Measurements from ENCODE around the gene IL32.
"Not testable (repeated sequence)": the region's sequence is repeated elsewhere in the genome, so short reads cannot be mapped to it uniquely, and the experiment has no call there.

Gene IL32

DNA sequence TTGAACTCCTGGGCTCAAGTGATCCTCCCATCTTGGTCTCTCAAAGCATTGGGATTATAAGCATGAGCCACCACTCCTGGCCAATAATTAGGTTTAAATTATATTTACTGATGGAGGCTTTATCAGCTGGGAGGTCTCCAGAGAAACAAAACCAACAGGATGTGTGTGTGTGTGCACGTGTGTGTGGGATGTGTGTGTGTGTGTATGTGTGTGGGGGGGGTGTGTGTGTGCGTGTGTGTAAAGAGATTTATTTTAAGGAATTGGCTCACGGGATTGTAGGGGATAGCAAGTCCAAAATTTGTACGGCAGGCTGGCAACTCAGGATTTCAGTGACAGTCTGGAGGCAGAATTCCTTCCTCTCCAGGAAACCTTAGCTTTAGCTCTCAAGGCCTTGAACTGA is 14.4 kb upstream of the IL32 start:
- in situ Hi-C loops (cut with HindIII; ENCODE audit: low sequenced_read_pairs), result no loop called here

DNA sequence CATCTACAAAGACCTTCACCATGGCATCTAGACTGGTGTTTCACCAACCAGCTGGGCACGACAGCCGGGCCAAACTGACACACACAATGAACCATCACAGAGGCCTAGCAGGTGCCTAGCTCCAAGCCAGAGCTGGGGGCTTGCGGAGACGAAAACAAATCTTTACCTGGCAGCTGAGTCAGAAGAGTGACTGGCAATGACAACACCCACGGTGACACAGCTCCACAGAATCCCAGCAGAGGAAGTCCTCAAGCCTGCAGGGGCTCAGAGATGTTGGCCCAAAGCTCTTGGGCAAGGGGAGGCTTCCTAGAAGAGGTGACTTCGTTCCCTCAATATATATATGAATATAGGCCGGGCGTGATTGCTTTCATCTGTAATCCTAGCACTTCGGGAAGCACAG is 13.9 kb upstream of the IL32 start:
- in situ Hi-C loops (cut with HindIII; ENCODE audit: low sequenced_read_pairs), result no loop called here

DNA sequence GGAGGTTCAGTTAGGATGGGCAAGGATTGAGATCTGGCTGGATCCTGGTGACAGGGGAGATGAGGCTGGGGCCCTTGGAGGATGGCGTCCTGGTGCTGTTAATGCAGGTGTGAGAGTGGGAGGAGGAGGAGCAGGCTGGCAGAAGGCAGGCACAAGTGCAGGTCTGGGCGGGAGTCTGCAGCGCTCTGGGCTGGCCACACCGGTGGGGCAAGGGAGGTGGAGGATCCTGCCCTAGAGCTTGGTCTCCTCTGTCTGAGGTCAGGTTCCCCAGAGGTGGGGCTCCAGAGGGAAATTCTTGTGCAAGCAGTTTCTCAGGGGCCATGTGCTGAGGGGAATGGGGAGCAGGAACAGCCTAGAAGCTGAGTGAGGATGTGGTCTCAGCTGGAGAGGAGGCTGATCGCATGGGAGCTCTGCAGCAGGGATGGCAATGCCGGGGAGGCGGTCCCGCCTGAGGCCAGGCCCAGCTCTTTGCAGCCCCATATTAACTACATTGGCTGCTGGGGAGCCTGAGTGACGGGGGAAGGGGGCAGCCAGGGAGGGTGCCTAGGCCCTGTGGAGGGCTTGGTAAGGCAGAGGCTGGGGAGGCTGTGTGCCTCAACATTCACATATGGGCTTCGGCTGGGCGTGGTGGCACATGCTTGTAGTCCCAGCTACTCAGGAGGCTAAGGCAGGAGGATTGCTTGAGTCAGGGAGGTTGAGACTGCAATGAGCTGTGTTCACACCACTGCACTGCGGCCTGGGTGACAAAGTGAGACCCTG is 12.7 kb upstream of the IL32 start:
- in situ Hi-C loops (cut with HindIII; ENCODE audit: low sequenced_read_pairs), result not testable (repeated sequence)

DNA sequence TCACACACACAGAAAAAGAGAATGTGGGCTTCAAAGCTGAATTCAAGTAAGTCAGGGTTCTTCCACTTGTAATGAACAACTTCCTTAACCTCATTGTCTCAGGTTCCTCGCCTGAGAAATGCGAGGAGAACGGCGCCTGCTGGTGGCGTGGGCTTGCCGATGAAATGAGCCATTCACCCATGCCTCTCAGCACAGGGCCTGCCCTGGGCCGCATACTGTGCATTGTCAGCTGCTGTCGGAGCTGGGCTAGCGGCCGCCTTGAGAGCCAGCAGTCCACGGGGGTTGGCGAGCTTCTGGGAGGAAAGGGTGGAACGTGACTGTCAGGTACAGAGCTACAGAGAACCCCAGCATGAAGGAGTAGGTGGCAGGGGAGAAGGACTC is 12.1 kb upstream of the IL32 start:
- in situ Hi-C loops (cut with HindIII; ENCODE audit: low sequenced_read_pairs), result not testable (repeated sequence)

DNA sequence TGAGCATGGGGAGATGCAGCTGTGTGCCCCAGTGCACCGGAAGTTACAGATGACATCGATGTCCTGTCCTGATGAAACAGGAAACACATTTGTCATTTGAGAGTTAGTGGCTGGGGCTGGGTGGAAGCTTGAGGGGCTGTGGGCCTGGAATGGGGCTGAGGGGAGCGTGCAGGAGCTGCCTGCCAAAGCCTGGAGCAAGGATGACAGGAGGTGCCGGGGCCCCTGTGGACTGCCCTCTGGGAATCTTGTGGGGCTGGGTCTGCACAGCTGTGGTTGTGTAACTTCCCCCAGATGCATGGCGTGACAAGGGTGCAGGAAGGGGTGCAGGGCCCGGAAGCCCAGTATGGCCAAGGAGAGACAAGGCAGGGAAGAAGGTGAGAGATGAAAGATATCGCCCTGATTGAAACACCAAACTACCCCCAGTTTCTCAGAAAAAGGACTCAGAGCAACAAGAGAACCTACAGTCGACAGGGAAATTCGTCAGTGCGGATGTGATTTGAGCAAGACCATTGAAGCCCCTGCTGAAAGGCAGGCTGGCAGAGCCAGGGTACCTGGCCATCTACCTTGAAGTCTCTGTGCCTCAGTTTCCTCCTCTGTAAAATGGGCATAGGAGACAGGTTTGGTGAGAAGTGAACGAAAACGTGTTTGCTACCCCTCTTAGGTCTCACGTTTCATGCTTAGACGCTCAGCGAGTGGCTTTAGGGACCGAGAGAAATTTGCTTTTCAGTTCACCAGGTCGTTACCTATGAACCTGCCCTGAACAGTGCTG is 10.3 kb upstream of the IL32 start:
- in situ Hi-C loops (cut with HindIII; ENCODE audit: low sequenced_read_pairs), result no loop called here

DNA sequence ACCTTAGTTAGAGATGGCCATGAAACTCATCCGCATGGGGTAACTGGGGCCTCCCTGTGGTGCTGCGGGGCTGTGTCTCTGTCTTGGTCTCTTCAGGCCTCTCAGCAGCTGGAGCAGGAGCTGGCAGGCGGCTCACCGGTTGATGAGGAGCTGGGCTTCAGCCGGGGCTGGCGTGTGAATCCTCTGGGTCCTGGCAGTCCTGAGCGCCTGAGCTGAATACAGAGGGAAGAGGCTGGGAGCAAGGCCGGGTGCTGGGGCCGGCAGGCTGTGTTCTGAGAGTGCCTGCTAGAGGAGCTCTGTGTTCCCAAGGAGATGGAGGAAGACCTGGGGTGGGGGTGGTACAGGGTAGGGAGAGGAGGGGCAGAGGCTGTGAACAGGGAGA is 9.7 kb upstream of the IL32 start:
- in situ Hi-C loops (cut with HindIII; ENCODE audit: low sequenced_read_pairs), result not testable (repeated sequence)

DNA sequence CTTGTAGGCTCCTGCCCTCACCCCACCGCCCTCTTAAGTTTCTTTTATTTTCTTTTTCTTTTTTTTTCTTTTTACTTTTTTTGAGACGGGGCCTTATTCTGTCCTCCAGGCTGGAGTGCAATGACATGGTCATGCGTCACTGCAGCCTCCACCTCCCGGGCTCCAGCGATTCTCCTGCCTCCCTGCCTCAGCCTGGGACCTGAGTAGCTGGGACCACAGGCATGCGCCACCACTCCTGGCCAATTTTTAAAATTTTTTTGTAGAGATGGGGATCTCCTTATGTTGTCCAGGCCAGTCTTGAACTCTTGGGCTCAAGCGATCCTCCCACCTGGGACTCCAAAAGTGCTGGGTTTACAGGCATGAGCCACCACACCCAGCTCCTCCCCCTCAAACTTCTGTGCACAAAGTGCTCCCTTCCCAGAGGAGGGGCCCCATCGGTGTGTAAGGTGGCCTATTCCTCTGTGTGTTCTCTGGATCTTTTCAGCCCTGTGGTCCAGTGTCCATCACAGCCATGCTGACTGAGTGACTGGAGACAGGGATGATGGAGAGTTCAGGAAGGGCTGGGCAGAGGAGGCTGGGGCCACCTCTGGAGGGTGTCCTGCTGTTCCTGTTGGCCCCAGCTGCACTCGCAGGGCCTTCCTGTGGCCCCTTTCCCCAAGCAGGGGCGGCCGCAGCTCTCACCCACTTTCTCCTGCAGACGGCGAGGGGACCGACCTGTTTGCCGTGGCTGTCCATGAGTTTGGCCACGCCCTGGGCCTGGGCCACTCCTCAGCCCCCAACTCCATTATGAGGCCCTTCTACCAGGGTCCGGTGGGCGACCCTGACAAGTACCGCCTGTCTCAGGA is 8.9 kb upstream of the IL32 start:
- in situ Hi-C loops (cut with HindIII; ENCODE audit: low sequenced_read_pairs), result no loop called here

DNA sequence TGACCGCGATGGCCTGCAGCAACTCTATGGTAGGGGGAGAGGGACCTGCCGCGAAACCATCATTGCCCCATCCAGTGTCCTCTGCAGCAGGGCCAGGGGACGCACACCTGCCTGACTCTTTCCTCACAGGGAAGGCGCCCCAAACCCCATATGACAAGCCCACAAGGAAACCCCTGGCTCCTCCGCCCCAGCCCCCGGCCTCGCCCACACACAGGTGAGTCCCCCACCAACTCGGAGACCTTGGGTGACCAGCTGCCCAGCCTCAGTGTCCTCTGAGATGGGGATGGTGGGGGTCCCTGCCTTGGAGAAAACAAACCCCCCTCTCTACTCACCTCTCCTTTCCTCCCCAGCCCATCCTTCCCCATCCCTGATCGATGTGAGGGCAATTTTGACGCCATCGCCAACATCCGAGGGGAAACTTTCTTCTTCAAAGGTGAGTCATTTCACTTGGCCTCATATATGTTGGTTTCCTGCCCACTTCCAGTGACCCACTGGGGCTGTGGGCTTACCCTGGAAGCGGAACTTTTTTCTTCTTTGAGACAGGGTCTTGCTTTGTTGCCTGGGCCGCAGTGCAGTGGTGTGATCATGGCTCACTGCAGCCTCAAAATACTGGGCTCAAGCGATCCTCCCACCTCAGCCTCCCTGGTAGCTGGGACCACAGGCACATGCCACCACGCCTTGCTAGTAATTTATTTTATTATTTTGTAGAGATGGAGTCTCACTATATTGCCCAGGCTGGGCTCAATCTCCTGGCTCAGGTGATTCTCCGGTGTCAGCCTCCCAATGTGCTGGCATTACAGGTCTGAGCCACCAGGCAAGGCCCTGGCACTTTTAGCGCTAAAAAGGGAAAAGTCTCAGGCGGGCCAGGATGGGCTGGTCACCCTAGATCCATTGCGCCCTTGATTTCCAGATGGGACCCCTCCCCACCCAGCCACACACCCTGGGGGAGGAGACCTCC is 8.0 kb upstream of the IL32 start:
- in situ Hi-C loops (cut with HindIII; ENCODE audit: low sequenced_read_pairs), result no loop called here

DNA sequence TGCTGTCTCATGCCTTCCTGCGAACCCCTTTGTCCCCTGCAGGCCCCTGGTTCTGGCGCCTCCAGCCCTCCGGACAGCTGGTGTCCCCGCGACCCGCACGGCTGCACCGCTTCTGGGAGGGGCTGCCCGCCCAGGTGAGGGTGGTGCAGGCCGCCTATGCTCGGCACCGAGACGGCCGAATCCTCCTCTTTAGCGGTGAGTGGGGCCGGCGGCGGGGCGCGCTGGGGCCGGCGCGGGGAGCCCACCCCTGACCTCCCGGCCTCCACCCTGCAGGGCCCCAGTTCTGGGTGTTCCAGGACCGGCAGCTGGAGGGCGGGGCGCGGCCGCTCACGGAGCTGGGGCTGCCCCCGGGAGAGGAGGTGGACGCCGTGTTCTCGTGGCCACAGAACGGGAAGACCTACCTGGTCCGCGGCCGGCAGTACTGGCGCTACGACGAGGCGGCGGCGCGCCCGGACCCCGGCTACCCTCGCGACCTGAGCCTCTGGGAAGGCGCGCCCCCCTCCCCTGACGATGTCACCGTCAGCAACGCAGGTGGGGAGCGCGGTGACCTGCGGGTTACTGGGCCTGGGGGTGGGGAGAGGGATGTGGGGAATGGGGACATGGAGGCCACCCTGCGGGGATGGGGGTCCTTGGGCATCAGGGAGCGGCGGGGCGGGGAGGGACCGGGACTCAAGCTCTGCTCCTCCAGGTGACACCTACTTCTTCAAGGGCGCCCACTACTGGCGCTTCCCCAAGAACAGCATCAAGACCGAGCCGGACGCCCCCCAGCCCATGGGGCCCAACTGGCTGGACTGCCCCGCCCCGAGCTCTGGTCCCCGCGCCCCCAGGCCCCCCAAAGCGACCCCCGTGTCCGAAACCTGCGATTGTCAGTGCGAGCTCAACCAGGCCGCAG is 7.1 kb upstream of the IL32 start:
- in situ Hi-C loops (cut with HindIII; ENCODE audit: low sequenced_read_pairs), result no loop called here

DNA sequence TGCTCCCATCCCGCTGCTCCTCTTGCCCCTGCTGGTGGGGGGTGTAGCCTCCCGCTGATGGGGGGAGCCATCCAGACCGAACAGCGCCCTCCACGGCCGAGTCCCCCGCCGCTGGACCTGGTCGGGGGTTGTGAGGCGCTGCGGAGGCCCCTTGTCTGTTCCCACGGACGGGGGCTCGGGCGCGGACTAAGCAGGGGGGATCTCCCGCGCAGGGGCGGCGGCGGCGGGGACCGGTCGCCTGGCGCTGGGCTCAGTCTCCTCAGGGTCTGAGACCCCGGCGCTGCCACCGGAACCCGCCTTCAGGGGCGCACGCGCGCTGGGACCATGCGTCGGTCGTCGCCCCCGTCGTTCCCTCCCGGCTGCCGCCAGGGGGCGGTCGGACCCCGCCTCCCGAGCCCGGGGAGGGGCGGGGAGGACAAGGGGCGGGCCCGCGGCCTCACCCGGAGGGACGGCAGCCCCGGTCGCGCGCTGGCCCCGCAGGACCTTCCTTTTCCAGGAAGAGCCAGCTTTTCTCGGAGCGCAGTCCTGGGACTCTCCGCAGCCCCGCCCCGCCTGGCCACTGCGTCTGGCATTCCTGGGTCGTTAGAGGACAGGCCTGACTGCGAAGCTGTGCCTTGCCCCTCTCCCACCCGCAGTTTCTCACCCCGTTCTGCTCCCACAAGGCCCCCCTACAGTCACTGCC is 6.3 kb upstream of the IL32 start:
- in situ Hi-C loops (cut with HindIII; ENCODE audit: low sequenced_read_pairs), result no loop called here

DNA sequence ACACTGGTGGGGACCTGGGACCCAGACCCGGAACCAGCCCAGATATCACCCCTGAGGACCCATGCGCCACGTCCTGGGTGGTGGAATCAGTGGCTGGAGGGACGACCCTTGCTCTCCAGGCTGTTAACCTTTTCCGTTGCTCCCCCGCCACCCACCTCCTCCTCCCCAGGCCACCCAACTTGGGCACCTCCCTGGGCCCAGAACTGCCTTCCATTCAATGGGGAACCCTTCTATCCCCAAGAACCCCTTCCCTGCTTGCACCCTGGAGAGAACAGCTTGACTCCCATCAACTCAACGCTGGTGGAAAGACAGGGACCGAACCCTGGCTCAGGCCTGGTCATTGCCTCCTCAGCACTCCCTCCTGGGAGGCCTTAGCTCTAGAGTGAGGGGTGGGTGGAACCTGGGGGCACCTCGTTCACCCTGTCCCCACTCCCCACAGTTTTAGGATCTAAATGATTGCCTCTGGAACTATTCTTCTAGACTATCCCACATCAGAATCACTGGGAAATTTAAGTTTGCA is 5.7 kb upstream of the IL32 start:
- in situ Hi-C loops (cut with HindIII; ENCODE audit: low sequenced_read_pairs), result no loop called here

DNA sequence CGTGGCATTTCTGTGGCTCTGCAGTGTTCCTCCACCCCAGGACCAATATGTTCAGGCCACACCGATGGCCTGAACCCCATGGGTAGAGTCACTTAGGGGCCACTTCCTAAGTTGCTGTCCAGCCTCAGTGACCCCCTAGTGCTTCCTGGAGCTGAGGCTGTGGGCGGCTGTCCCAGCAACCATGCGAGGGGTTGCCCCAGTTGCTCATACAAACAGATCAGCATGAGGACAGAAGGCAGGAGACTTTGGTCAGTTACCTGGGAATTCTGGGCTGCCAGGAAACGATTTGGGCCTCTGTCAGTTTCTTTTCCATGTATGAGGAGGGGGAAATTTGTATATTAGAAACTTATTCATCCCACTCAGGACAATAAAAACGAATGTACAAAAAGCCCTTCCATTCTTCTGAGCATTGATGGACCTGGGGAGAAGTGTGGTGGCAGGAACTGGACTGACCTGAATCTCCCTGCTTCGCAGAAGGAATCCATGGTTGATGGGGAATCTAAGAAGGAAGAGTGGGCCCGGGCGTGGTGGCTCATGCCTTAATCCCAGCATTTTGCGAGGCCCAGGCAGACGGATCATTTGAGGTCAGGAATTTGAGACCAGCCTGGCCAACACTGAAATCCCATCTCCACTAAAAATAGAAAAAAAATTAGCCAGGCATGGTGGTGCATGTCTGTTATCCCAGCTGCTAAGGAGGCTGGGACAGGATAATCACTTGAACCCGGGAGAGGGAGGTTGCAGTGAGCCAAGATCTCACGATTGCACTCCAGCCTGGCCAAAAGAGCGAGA is 4.9 kb upstream of the IL32 start:
- in situ Hi-C loops (cut with HindIII; ENCODE audit: low sequenced_read_pairs), result no loop called here

DNA sequence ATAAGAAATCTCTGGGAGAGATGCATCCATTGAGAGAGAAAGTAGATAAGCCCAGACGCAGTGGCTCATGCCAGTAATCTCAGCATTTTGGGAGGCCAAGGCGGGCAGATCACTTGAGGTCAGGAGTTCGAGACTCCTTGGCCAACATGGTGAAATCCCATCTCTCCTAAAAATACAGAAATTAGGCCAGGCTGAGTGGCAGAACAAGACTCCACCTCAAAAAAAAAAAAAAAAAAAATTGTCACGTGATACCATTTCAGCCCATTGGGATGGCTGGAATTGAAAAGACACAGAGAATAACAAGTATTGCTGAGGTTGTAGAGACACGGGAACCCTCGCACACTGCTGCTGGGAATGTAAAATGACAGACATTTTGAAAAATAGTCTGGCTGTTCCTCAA is 2.9 kb upstream of the IL32 start:
- in situ Hi-C loops (cut with HindIII; ENCODE audit: low sequenced_read_pairs), result no loop called here

DNA sequence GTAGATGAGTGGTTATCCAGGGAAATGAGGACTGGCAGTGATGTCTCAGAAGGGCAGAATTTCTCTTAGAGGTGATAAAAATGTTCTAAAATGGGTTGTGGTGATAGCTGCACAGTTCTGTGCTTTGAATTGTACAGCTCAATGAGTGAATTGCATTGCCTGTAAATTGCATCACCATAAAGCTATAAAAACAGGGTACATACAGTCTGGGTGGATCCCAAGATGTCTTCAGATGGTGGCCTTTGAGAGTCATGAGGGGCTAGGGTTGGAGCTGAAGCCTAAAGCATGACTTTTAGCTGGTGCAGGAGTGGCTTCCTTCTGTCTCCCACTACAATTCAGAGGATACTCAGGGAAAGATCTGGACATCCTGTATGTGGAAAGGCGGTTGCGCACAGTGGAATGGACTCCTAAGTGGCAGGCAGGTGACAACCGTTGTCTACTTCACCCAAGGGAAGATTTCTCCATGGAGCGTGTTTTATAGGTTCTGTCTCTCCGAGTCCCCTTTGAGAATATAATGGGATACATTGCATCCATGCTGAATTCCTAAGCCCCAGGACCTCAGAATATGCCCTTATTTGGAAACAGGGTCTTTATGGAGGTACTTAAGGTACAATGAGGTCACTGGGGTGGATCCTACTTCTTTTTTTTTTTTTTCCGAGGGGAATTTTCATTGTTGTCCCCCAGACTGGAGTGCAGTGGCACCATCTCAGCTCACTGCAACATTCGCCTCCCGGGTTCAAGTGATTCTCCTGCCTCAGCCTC is 1.6 kb upstream of the IL32 start:
- in situ Hi-C loops (cut with HindIII; ENCODE audit: low sequenced_read_pairs), result no loop called here

DNA sequence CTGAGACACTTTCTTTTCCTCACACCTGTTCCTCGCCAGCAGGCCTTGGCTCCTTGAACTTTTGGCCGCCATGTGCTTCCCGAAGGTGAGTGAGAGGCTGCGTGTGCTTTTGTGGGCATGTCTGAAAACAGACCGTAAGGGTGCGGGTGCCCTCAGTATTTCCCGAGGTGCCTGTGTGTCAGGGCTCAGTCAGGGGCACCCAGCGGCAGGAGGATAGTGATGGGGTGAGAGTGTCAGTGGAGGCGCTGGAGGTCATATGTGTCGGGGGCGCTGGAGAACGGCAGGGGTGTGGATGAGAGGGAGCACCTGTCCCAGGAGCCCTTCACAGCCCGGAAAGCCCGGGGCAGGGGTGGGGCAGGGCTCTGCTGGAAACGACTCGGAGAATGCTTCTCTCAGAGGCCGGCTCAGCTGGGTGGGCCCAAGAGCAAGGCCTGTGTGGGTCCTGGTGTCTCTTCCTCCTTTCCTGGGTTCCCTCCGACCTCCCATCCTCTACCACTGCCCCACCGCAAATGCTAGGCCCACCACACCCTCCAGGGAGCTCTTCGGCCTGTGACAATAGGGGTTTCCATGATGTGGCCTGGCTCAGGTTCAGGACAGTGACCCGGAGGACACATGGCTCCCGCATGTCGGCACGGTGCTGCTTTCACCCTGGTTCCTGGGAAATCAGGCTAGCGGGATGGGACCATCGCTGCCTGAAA is 451 bp downstream of the IL32 start:
- in situ Hi-C loops (cut with HindIII; ENCODE audit: low sequenced_read_pairs), result no loop called here

DNA sequence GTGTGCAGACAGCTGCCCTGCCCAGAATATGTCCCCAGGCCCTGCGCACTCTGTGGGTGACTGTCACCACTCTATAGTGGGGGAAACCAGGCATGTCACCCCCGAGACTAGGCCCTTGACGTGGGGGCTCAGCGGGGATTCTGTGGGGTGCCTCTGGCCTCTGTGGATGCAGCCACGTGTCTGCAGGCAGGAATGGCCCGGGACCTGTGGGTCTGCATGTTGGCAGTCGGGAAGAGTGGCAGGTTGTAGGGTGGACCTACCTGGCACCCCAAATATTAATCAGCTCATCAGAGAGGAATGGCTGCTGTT is 954 bp downstream of the IL32 start:
- in situ Hi-C loops (cut with HindIII; ENCODE audit: low sequenced_read_pairs), result no loop called here

DNA sequence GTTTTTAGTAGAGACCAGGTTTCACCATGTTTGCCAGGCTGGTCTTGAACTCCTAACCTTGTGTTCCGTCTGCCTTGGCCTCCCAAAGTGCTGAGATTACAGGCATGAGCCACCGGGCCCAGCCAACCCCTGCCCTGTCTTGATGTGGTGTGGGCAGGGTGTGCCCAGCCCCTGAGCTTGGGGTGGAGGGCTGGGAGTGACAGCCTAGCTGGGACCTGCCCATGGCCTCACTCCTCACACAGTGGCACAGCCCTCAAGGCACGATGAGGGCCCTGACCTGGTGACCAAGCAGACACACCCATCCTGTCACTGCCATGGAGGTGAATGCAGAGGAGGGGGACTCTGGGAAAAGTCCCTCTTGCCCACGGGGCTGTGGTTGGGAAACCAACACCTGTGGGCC is 3.0 kb downstream of the IL32 start:
- in situ Hi-C loops (cut with HindIII; ENCODE audit: low sequenced_read_pairs), result no loop called here
